C1 segment of cervical spinal cord (tissue), 14 donors: ENCODE results near the gene HOXB3.

Source experiments
- DNase-seq, 14 donors: peaks; one replicate each; lab custom pipeline; 2025; lab: John Stamatoyannopoulos, UW

HOXB3 gene

DNA sequence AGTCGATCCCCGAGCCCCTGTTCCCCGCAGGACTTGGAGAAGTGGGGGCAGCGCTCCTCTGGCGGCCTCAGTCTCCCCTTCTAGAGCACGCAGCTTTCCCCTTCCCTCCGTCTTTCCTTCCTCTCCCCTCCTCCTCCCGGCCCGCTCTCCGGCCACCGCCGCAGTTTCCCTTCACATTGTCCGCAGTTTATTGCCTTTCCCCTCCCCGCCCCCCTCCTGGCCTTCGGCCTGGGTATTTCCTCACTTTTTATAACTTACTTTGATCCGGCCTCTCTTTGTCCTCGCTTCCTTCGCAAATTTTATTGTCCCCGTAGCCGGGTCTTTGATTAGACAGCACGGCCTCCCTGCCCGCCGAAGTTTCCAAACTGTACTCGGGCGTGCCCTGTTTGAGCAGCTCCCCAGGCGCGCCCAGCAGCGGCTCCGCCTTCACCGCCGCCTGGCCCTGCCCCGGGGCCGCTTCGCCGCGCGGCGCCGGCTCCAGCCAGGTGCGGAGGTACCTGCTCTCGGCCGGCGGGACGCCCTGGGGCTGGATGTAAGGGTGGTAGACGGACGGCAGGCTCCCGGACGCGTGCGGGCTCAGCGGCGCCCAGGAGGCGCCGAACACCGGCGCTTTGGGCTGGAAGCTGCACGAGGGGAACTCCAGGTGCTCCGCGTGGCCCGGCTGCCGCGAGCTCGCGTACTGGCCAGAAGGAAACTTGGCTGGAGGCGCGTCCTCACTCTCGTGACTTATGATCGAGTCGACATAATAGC is 35.6 kb upstream of the HOXB3 start:
- no peak for DNase-seq

DNA sequence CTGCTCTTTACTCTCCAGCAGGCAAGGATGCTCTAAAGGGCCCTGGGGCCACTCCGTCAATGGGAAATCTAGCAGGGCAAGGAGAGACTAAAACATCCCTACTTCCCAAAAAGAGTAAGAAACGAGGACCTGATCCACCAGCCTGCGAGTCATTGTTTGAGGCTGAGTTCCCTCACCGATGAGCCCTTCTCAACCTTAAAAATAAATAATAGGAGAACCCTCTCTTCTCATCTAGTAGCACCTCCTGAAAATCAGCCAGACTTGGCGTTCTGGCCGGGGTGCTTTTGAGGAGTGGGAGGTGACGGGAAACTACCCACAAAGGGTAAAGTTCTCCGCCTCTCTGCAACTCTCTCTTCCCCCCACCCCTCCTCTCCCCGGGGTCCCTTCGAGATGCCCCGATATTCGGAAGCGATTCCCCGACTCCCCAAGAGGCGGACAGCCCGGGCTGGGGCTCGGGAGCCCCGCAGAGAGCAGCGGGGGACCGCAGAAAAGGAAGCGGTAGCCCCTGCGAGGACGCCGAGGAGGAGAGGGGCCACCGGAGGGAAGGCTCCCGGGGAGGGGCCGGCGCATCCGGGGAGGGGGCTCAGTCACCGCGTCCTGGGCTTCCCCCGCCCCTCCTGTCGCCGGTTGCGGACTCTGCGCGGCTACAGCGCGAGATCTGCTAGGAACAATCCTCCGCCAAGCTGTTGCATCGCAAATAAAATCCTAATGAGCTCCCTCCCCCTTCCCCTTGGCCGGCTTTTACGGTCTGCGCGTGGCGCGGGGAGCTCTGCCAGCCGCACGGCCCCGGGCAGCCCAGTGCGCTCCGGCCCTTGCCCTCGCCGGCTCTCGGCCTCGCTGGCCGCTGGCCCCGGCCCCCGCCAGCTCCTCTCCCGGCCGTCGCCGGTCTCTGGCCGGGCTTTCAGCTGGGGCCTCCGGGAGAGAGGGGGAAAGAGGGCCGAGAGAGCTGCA is 34.8 kb upstream of the HOXB3 start:
- DNase-seq: no peak

DNA sequence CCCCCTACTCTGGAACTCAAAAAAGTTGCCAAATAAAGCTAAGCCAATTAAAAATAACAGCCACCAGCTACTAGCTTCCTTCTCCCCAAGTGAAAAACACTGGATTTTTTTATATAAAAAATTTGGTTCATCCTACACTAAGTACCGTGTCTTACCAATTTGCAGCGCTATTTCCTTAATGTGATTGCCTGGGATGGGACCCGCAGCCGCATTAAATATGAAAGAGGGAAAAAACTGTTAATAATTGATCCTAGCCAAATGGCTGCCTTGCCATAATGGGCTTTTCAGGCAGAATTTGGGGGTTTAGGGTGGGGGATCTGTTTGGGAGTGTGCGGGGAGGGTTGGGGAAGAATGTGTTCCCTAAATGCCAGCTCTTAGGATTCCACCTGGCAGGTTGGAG is 34.1 kb upstream of the HOXB3 start:
- no peak for DNase-seq

DNA sequence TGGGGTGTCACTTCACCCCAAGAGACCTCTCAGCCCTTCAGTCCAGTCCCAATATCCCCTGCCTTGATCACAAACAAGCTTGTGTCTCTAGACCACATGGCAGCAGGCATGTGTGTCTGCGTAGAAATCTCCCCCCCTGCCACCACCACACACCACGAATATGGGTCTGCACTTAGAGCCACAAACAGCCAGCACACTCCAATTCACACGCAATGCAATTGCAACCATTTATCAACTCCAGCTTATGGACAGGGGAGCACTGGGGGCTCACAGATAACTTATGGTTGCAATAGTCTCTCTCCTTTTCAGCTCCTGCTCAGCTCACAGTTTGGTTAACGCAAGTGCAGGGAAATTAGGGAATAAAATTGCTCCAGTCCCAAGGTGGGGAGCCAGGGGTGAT is 33.5 kb upstream of the HOXB3 start:
- no peak for DNase-seq

DNA sequence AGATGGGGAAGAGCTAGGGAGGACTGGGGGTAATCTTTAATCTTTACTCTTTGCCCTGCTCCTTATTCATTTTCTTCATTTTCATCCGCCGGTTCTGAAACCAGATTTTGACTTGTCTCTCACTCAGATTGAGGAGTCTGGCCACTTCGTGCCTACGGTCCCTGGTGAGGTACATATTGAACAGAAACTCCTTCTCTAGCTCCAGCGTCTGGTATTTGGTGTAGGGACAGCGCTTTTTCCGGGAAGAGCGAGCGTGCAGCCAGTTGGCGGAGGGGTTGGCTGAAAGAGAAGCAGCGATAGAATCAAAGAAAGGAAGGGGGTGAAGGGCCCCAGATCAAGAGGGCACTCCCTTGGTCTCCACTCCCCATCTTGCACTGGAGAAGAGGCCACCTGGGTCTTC is 32.8 kb upstream of the HOXB3 start:
- no peak for DNase-seq

DNA sequence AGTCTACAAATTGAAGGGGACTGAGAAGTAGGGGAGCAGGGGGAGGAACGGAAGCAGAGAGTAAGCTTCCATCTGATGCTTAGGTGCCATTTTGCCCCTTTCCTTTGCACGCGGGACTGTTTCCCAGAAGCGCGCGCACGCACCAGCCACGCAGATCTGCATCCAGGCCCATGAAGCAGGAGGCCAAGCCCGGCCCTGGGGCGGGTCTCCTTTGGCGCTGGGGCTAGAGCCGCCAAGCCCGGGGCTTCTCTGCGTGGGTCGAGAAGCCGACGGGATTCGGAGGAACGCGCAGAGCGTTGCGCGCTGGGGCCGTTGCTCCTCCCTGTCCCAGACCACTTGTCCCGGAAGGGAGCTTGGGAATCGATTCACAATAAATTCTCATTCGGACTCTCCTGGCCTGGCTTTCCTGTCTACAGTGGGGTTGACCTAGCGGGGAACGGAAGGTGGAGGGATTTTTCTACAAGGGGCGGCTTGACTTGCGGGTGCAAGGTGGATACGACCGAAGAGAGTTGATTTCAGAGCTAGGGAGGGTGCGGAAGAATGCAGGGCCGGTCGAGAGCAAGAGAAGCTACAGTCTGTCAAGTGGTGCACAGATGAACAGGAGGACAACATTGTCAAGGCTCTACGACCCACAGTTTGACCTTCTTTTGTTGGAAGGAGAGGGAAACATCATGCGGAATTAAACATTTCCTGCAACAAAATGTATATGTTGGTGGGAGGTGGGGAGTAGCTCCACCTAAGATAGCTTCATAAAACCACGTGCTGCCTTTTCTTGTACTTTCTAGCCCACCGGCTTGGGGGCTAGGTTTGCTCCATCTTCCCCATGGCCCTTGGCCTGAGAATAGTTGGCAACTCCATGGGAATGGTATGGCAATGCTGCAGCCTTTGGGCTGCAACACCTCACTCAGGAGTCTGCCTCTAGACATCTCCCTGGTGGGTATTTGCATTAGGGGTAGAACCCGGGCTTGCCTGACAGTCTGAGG is 31.7 kb upstream of the HOXB3 start:
- DNase-seq: no peak

DNA sequence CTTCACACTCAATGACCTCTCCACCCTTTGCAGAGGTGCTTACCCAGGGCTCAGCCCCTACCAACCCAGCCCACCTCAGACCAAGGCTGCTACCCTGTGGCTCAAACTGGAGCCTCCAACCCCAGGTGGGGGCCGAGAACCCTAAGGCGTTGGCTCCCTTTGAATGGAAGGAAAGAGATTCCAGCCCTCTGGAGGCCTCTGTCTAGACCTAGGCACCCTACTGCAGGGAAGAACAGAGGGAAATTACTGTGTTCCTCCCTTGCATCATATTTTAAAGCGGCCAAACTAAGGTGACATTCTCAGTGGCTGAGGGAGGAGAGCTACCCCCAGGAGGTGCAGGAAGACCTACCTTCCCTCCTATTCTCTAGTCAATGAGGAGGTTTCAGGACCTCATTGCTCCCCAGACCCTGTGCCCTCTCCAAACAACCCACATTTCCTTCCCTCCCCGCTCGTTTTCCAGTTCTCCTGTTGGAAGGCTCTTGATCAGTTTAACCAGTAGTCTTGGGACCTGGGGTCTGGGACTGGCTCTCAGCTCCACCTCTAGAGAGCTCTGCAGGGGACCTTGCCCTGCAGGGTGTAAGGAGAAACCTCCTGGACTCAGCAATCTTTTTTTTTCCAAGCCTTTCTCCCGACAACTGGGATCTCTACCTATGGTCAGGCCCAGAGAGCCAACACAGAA is 30.6 kb upstream of the HOXB3 start:
- no peak for DNase-seq

DNA sequence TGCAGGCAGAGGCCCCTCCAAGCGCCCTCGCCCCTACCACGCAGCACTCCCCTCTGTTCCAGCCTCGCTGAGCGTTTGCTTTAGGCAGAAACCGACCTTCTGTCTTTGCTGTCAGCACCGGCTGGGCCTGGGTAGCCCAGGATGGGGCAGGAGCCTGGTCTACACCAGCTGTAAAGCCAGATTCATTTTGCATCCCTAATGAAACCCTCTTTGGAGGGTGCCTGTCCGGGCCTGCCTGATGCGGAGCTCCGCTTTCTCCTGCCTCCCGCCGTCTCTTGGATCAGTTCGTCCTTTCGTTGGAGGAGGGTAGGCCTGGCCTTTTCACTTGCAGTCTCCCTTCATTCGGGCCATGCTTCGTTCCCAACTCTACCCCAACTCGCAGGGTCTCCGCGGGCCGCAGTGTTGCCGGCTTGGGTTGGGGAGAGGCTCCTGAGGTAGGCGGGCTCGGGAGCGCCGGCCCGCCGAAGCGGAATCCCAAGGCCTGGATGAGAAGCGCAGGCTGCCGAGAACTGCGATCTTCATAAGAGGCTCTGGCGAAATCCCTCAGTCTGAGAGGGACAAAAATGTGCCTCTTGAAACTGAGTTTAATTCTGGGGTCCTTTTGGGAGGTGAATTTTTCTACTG is 29.9 kb upstream of the HOXB3 start:
- DNase-seq: no peak

DNA sequence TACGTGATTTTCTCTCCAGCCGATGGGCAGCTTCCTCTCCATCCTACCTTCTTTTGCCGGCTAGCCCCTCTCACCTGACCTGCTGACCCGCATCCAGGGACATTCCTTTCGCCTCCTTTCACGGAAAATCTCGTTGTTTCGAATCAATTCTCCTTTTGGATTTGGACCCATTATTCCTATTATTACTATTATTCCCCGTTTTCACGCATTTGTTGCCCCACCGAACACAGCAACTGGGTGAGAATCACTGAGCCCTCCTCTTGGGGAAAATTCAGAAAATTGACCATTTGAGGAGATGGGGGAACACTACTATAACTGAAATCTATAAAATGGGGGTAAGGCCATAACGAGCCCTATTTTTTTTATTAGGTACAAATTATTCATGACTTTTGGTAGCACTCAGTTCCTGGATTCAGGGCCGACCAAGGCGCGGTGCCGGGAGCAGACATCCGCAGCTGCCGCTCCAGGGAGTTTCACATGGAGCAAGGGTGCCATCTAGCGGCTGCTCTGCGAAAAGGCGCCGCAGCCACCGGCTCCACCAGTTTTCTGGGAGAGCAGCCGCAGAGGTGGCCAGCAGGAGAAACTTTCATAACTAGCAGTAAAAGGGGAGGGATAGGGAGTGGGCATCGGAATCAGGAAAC is 28.3 kb upstream of the HOXB3 start:
- DNase-seq: peak; percentile 5 to 85 (median 58)

DNA sequence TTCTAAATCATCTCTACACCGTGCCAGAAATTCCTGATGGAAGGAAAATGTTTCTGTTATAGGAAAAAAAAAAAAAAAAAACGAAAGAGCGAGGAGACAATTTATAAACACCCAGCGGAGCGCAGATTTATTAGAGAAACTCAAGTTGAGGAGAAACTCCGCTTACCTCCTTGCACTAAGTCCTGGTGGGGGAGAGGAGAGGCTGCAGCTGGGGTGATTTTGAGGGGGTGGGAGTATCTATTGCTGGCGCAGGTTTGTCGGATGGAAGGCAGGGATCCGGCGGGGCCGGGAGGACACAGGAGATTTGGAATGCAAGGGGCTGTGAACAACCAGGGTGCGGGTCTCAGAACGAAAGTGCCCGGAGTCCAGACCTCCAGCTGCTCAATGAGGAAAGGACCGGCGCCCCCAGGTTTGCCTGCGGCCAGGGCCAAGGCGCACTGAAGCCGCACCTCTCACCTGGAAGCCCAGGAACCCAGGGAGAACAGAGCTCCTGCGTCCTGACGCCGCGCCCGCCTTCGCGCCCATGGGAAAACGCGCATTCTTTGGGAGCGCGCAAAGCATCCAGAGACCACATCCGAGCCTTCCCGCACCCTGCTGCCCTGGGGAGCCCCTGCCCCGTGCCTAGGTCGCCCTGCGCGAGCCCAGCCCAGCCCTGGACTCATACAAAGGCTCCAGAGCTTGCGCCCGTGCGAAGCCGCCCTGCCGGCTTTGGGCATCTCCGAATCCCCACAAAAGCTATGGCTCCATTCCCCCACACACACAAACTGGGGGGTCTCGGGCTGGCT is 27.6 kb upstream of the HOXB3 start:
- DNase-seq: no peak

DNA sequence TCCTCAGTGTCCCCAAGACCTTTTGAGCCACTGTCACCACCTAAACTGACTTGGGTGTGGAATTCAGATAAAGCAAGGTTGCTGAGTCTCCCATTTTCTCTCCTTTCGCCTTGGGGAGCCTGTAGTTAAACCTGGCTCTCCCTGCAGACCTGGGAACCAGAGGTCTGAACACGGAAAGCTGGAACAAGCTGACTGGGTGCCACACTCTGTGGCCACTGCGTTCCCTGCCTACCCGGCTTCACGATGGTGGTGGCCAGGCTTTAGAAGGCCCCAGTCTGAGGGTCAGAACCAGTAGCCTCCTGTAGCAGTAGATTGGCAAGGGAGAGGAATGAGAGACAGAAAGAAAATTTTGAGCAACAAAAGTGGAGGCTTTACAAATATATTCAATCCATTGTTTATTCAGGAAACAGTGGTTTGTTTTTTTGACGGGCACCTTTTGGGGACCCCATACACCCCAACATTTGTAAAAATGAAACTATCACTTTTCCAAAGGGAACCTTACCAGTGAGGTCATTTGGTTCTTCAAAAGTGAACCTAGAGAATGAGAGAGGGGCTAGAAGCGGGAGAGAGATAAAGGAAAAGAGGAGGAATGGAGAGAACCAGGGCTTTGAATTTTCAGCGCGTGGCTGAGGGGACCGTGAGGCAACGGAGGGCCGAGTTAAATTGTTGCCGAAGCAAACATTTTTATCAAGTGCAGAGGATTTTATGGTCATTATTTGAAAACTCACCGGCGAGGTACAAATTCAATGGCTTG is 26.9 kb upstream of the HOXB3 start:
- no peak for DNase-seq

DNA sequence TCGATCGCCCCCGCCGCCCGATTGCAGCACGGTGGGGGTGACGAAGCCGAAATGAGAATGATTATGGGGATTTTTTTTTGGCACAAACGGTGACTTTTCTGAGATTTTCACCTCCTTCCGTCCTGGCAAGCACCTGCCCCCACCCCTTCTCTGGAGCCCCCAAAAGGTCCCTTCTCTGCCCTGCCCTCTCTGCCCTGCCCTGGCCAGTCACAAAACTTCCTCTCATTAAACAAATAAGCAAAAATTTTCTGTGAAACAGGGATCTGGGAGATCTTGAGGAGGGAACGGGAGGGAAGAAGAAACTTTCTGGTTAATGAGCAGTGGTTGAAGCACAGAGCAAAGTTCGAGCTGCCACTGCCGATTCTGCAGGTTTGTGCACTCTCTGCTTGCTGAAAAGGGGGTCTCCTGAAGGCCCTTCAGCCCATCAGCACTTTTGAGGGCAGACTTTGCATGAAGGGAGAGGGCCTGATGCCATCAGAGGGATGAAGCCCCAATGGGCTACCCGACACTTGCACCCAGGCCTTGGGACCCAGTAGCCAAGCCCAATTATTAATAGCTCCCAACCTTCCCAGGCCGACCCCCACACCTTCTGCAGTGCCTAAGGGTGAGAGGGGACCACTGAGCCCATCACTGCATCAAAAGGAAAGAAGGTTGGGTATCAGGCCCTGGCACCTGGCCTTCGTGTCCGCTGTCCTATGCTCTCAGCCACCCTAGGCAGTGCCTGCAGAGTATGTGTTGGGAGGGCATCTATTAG is 26.1 kb upstream of the HOXB3 start:
- DNase-seq: no peak

DNA sequence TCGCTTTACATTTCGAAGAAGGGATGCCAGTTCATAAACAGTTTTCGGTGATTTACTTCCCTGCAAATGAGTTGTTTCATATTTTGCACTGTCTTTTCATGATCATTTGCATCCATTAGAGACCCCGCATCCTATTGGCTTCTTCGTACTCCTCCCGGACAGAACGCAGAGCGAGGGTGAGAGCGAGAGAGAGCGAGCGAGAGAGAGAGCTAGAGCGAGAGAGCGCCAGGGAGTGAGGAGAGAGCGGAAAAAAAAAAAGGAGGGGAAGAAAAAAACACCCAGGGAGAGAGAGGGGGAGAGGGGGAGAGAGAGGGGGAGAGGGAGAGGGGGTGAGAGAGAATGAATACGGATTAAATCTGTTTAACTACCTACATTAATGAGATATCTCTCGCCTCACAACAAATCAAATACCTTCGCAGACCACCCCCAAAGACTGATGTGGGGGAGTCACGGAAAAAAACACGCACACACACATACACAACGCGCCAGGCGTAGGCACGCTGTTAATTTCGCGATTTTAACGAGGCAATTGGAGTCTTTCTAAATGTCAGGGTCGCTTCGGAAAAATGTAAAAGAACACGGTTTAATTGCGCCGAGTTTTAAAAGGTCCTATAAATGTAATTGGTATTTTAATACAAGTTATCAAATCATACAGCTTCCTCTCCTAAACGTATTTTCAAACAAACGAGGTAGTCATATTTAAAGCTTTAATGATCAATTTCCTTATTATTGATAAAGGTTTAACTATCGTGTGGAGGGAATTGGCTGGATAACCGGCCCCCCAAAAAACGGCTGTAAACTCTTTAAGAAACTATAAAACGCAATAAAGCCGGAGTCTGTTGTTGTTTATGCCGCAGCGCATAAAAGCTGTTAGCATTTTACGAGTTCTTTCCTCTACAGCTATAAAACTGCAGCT is 25.3 kb upstream of the HOXB3 start, which contains the start of gene HOXB8:
Gene HOXB8, minus strand, starts transcription at position 246 of the 916 bp plus-strand sequence. CDS start 588 bp downstream, outside the sequence.
- no peak for DNase-seq

DNA sequence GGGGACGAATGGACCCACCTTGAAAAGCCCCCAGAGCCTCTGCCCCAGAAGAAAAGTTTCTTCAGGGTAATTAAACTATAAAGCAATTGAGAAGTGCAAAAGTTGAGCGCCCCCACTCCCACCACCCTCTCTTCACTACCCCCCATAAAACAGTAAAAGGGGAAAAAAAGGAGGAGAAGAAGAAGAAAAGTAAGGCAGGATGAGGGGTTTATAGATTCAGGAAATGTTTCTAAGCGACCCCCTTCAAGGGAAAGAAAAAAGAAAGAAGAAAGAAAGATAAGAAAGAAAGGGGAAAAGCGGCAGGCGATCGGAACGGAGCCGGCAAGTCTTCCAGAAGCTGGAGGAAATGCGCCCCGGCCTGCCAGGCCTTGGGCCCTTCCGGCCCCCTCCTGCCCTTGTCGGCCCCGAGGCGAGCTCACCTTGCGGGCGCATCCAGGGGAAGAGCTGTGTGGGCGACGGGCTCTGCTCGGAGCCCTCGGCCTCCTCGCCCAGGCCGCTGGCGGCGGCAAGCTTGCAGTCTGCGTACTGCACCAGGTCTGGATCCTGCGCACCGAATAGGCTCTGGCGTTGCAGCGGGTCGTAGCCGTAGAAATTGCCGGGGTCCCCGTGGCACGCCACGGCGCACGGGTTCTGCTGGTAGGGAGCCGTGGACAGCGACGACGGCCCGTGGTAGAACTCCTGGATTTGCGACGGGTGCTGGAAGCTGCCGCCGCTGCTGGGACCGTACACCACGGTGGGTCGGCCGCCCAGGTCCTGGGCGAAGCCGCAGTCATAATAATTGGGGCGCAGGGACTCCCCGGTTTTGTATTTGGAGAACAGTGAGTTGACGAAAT is 24.0 kb upstream of the HOXB3 start:
- DNase-seq: no peak

DNA sequence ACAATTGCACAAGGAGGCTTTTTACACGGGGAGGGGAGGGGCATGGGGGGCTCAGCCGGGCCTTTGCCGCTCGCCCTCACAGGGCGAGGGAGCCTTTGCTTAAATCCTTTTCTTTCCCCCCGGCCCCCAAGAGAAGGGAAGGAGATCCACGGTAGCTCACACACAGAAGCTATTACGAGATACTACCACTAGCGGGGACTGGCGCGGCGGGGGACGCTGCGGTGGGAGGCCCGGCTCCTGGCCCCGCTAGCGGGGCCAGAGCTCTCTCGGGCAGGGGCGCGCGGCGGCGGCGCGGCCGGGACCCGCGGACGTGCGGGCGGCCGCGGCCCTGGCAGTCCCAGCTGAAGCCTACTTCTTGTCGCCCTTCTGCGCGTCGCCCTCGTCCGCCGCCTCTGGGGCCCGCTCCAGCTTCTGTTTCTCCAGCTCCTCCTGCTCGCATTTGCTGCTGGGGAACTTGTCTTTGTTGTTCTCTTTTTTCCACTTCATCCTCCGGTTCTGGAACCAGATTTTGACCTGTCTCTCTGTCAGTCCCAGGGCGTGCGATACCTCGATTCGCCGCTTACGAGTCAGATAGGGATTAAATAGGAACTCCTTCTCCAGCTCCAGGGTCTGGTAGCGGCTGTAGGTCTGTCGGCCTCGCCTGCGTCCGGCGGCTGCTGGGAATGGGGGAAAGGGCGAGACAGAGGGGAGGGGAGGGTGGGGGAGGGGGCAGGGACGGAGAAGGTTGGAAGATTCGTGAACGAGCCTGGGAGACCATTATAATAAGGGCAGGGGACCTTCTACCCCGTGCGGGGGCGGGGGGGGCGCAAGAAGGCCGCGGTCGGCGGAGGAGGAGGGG is 23.0 kb upstream of the HOXB3 start:
- DNase-seq: peak in 2 of 14 donors; percentile 34 to 47
